Liver (tissue), 9 donors: ENCODE measurements around the gene CD8B. TPM values are rescaled to one million over a fixed set of nuclear protein-coding genes. Genes with fewer than 3 reads are reported as not detected.

Source experiments
- DNase-seq: peaks from one replicate; pipeline ENCODE4 v3.0.0-alpha.2; 2017; ENCODE audit warnings: low spot score
- H3K27ac ChIP-seq, 2 donors: one replicate each; pipeline ENCODE4 v1.7.0; 2013; ENCODE audit warnings: inconsistent platforms in 2 of 2, low read length in 2 of 2, control low read depth in 1 of 2, low read depth in 1 of 2, mild to moderate bottlenecking in 1 of 2
- H3K27me3 ChIP-seq, 4 donors: one replicate each; pipeline versions ENCODE4 v1.6.1 to v1.7.0; 2013; ENCODE audit warnings: low read length in 3 of 4, inconsistent platforms in 1 of 4, mild to moderate bottlenecking in 1 of 4, moderate library complexity in 1 of 4; ENCODE audit not compliant: control insufficient read depth in 4 of 4, insufficient read depth in 4 of 4
- H3K36me3 ChIP-seq, 4 donors: one replicate each; pipeline versions ENCODE4 v1.6.1 to v1.7.0; 2013; ENCODE audit warnings: low read length in 3 of 4, mild to moderate bottlenecking in 3 of 4, low read depth in 1 of 4, moderate library complexity in 1 of 4; ENCODE audit not compliant: control insufficient read depth in 4 of 4, insufficient read depth in 3 of 4
- H3K4me1 ChIP-seq, 4 donors: one replicate each; pipeline versions ENCODE4 v1.6.1 to v1.7.0; 2013; ENCODE audit warnings: low read length in 3 of 4, mild to moderate bottlenecking in 3 of 4, moderate library complexity in 1 of 4; ENCODE audit not compliant: control insufficient read depth in 4 of 4, insufficient read depth in 4 of 4
- H3K4me3 ChIP-seq, 3 donors: one replicate each; pipeline versions ENCODE4 v1.6.1 to v1.7.0; 2013; ENCODE audit warnings: low read length in 3 of 3, control low read depth in 1 of 3, low read depth in 1 of 3, mild to moderate bottlenecking in 1 of 3
- H3K9ac ChIP-seq, 2 donors: one replicate each; pipeline ENCODE4 v1.7.0; 2013; ENCODE audit warnings: low read length in 2 of 2, mild to moderate bottlenecking in 2 of 2, moderate library complexity in 2 of 2, control low read depth in 1 of 2, low read depth in 1 of 2
- H3K9me3 ChIP-seq, 4 donors: one replicate each; pipeline versions ENCODE4 v1.6.1 to v1.7.0; 2013; ENCODE audit warnings: low read length in 3 of 4; ENCODE audit not compliant: control insufficient read depth in 4 of 4
- ATF3 ChIP-seq: IDR thresholded peaks from 2 replicates; pipeline ENCODE4 v1.6.1; 2016; ENCODE audit warnings: antibody characterized with exemption
- EGR1 ChIP-seq, 2 donors: IDR thresholded peaks; 2 replicates each; pipeline ENCODE4 v1.6.1; 2016 to 2018; ENCODE audit warnings: antibody characterized with exemption in 2 of 2, low read depth in 2 of 2
- FOXA1 ChIP-seq: IDR thresholded peaks from 2 replicates; pipeline ENCODE4 v1.6.1; 2016; ENCODE audit warnings: antibody characterized with exemption
- HNF4G ChIP-seq: IDR thresholded peaks from 2 replicates; pipeline ENCODE4 v1.6.1; 2016; ENCODE audit warnings: antibody characterized with exemption
- JUND ChIP-seq, 2 donors: IDR thresholded peaks; 2 replicates each; pipeline ENCODE4 v1.6.1; 2016; ENCODE audit warnings: antibody characterized with exemption in 2 of 2
- REST ChIP-seq: IDR thresholded peaks from 2 replicates; pipeline ENCODE4 v1.6.1; 2016; ENCODE audit warnings: antibody characterized with exemption, mild to moderate bottlenecking
- RXRA ChIP-seq, 2 donors: IDR thresholded peaks; 2 replicates each; pipeline ENCODE4 v1.6.1; 2017 to 2018; ENCODE audit warnings: antibody characterized with exemption in 2 of 2, mild to moderate bottlenecking in 1 of 2
- SP1 ChIP-seq: IDR thresholded peaks from 2 replicates; pipeline ENCODE4 v1.6.1; 2018; ENCODE audit warnings: antibody characterized with exemption, mild to moderate bottlenecking
- TAF1 ChIP-seq: conservative IDR thresholded peaks from 2 replicates; pipeline ENCODE4 v1.6.1; 2016; ENCODE audit warnings: antibody characterized with exemption, mild to moderate bottlenecking
- WGBS: extraction: QIAGEN DNeasy Blood & Tissue Kit; methylation state at CpG from one replicate; pipeline ENCODE4 v1.1.7; 2013; 5-methylcytosine and 5-hydroxymethylcytosine counted together
- polyA plus RNA-seq, 2 donors: library from polyadenylated mRNA; stranded (reverse) in 1 of 2; unstranded in 1 of 2; fragments of 200-250 nt in 1 of 2; fragments of >200 nt in 1 of 2; fragmentation: Nextera tagmentation in 1 of 2; extraction: Ambion mirVana in 1 of 2; gene quantifications; one replicate each; pipeline versions ENCODE4 v1.2.1 to v1.2.3, GENCODE V29; 2013 to 2015
- total RNA-seq, 2 donors: library from RNA; depleted of rRNA; stranded (reverse); fragments of >200 nt; gene quantifications; one replicate each; pipeline ENCODE4 v1.2.3, GENCODE V29; 2014
- donor health status: healthy.
- donor health status: healthy.
- donor health status: healthy.
- donor health status: healthy.
- donor health status: healthy.

Gene CD8B
- total and polyA plus RNA-seq, 4 donors, result 0.17 to 1.0 (median 0.64) TPM

- Histone ChIP-seq H3K27me3 (no peaks in the 10 kb centered on the region), H3K27ac (no peak overlapping the region), H3K4me3 (no peak overlapping the region), H3K4me1 (no peaks in the 10 kb centered on the region), H3K9me3 (peaks cover 0 to 14% (median 2%) of the 10 kb centered on the region in 4 donors), H3K9ac (no peak overlapping the region), H3K36me3 (no peaks in the 10 kb centered on the region)
- no peak for DNase-seq
- TF ChIP-seq EGR1 (IDR thresholded peaks at IDR 0.05; ENCODE audit: low read depth in 2 of 2), result no peak
- no peak for TF ChIP-seq HNF4G
- TF ChIP-seq SP1, result no peak
- TF ChIP-seq FOXA1, result no peak
- no peak for TF ChIP-seq ATF3
- no peak for TF ChIP-seq RXRA (IDR thresholded peaks at IDR 0.05)
- WGBS, result 91% methylated on average over 3 of the region's 3 CpGs
Measured at GRCh38 chr2:86822668-86823345, 38.9 kb downstream of the CD8B start.

- Histone ChIP-seq H3K4me3 (no peak overlapping the region), H3K4me1 (no peaks in the 10 kb centered on the region), H3K9me3 (peaks cover 0 to 14% (median 2%) of the 10 kb centered on the region in 4 donors), H3K9ac (no peak overlapping the region), H3K27me3 (no peaks in the 10 kb centered on the region), H3K27ac (no peak overlapping the region), H3K36me3 (no peaks in the 10 kb centered on the region)
- 87% methylated on average over 6 of the region's 6 CpGs for WGBS
- TF ChIP-seq JUND (IDR thresholded peaks at IDR 0.05), result no peak
- no peak for TF ChIP-seq TAF1
- no peak for TF ChIP-seq SP1
- TF ChIP-seq REST, result no peak
- no peak for TF ChIP-seq ATF3
- DNase-seq, result no peak
Measured at GRCh38 chr2:86821842-86822241, 39.8 kb downstream of the CD8B start.

GRCh38 chr2:86821306-86821705, 40.4 kb downstream of the CD8B start:
- no peaks in the 10 kb centered on the region for H3K4me1 ChIP-seq
- 92% methylated on average over 13 of the region's 13 CpGs for WGBS
- no peaks in the 10 kb centered on the region for H3K36me3 ChIP-seq
- H3K9me3 ChIP-seq, result peaks cover 0 to 14% (median 2%) of the 10 kb centered on the region in 4 donors
- TF ChIP-seq REST (no peak), FOXA1 (no peak)
- no peak overlapping the region for H3K27ac ChIP-seq
- no peak overlapping the region for H3K9ac ChIP-seq
- H3K4me3 ChIP-seq, result no peak overlapping the region
- no peaks in the 10 kb centered on the region for H3K27me3 ChIP-seq
- no peak for DNase-seq
